ENCODE results near the gene FBLN7.
"Not testable (repeated sequence)": the region's sequence is repeated elsewhere in the genome, so short reads cannot be mapped to it uniquely, and the experiment has no call there.

Gene FBLN7, protein sequence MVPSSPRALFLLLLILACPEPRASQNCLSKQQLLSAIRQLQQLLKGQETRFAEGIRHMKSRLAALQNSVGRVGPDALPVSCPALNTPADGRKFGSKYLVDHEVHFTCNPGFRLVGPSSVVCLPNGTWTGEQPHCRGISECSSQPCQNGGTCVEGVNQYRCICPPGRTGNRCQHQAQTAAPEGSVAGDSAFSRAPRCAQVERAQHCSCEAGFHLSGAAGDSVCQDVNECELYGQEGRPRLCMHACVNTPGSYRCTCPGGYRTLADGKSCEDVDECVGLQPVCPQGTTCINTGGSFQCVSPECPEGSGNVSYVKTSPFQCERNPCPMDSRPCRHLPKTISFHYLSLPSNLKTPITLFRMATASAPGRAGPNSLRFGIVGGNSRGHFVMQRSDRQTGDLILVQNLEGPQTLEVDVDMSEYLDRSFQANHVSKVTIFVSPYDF

GRCh38 chr2:112138159-112139032 is at the start of gene FBLN7:
Gene FBLN7 (plus strand): TSS chr2:112138385. CDS start chr2:112138656, 271 bp downstream.
- no peak for DNase-seq (ENCODE audit: extremely low read depth in 1 of 2, low read depth in 1 of 2)

DNA sequence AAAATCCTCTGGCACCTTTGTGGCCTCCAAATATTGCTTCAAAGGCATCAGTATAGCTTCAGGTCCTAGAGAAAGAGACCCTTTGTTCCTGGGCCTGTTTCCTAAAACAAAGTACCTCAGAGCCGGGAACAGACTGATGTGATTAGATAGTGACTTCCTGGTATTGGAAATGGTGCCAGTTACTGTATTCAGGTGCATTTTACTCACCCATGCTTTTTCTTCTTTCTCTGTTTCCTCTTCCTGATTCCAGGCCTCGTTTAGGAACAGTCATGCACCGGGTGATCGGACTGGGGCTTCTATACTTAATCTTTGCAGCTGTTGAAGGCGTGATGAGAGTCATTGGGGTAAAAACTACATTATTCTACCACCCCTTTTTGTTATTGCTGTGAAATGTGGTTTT is 48.8 kb upstream of the FBLN7 start:
- no peak for DNase-seq (ENCODE audit: extremely low read depth in 1 of 2, low read depth in 1 of 2)

DNA sequence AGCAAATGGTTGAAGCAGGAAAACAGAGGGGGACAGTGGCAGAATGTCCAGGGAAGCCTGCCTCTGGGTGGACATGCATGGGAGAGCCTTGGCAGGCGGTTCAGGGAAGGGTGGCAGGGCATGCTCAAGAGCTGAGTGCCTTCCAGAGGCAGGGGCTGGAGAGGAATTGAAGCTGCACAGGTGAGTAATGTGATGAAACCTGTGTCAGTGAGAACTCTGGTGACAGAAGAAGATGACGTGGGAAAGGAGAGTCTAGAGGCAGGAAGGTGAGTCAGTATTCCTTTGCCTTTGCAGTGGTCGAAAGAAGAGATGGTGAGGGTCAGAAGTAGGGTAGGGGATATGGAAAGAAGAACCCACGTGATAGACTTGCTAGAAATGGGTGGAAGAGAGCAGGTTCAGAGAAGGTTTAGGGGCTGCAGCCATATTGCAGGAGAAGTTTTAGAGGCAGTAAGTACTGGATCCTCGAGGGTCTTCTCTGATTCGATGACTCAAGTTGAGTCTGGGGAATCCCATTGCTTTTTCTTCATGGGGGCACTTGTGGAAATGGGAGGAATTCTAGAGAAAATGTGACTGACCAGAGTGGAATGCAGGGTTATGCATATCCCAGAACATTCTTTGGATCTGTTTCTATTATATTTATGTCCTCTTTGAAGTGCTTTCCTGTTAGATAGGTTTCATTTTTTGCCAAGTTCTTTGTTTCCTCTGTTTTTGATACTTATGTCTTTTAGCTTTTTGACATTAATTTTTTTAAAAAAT is 45.7 kb upstream of the FBLN7 start:
- DNase-seq (ENCODE audit: extremely low read depth in 1 of 2, low read depth in 1 of 2) = no peak

DNA sequence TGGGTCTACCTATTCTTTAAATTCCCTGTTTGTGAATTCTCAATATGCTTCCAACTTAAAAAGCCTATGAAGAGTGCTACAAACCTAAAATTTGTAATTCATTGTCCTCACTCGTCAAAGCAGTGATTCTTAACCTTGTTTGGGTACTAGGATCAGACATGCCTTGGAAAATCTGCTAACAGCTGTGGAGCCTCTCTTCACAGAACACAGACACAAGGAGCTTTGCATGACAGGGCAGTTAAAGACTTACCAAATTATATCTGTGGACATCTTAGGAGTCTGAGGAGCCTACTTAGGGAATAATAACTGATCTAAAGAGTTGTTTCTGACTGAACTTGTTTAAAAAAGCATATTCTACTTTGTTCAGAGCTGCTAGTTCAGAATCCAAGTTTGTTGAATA is 45.0 kb upstream of the FBLN7 start:
- no peak for DNase-seq (ENCODE audit: extremely low read depth in 1 of 2, low read depth in 1 of 2)

- DNase-seq (ENCODE audit: extremely low read depth in 1 of 2, low read depth in 1 of 2) = no peak
Measured at GRCh38 chr2:112095681-112096080, 42.5 kb upstream of the FBLN7 start.

- DNase-seq (ENCODE audit: extremely low read depth in 1 of 2, low read depth in 1 of 2) = no peak
Measured at GRCh38 chr2:112096098-112096497, 42.1 kb upstream of the FBLN7 start.

DNA sequence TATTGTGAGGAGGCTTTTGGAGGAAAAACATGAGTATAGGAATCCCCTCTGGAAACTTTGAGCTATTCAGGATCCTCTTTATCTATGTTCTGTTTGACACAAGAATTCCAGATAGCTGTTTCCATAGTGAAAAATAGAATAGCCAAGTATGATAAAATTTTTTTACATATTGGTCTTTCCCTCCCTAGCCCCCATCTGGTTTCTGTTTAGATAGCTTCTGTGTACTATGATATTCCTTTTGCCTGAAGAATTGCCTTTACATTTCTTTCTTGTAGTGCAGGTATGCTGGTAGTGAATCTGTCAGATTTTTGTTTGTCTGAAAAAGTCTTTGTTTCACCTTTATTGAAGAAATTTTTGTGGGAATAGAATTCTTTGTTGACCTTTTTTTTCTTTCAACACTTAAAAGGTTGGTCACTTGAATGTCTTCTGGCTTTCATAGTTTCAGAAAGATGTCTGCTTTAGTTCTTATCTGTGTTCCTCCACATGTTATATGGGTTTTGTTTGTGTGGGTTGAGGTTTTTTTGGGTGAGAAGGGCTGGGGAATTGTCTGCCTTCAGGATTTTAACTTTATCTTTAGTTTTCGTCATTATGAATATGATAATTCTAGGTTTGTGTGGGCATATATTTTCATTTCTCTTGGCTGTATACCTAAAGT is 29.9 kb upstream of the FBLN7 start:
- DNase-seq (ENCODE audit: extremely low read depth in 1 of 2, low read depth in 1 of 2) = no peak

DNA sequence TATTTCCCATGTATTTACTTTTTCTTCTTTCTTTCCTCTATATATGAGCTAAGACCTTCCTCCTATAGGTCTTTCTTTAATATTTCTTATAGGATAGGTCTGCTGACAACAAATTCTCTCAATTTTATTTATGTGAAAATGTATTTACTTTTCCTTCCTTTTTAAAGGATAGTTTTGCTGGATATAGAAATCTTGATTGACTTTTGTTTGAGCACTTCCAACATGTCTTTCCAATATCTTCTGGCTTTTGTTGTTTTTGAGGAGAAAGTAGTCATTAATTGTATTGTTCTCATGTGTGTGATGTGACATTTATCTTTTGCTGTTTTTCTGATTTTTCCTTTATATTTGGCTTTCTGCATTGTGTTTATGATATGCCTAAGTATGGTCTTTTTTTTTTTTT is 28.9 kb upstream of the FBLN7 start:
- DNase-seq (ENCODE audit: extremely low read depth in 1 of 2, low read depth in 1 of 2) = no peak

DNA sequence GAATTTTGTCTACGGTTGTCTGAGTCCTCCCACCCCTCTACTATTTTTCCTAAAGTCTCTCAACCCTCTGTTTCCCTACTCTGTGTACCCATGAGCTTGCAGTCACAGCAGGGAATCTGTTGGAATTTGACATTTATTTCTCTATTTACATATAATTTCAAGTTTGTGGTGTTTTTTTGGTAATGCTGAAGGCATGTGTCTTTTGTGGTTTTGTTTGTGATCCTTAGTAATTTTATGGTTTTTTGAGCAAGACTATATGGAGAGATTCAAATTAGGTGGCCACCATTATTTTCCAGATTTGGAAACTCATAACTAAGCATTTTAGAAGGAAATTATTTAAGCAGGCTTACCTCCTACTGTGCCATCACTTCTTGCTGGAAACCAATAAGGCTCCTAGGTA is 27.2 kb upstream of the FBLN7 start:
- no peak for DNase-seq (ENCODE audit: extremely low read depth in 1 of 2, low read depth in 1 of 2)

- DNase-seq (ENCODE audit: extremely low read depth in 1 of 2, low read depth in 1 of 2) = not testable (repeated sequence)
Measured at GRCh38 chr2:112113354-112113753, 24.8 kb upstream of the FBLN7 start.

GRCh38 chr2:112118148-112118547 is 20.0 kb upstream of the FBLN7 start:
- no peak for DNase-seq (ENCODE audit: extremely low read depth in 1 of 2, low read depth in 1 of 2)

DNA sequence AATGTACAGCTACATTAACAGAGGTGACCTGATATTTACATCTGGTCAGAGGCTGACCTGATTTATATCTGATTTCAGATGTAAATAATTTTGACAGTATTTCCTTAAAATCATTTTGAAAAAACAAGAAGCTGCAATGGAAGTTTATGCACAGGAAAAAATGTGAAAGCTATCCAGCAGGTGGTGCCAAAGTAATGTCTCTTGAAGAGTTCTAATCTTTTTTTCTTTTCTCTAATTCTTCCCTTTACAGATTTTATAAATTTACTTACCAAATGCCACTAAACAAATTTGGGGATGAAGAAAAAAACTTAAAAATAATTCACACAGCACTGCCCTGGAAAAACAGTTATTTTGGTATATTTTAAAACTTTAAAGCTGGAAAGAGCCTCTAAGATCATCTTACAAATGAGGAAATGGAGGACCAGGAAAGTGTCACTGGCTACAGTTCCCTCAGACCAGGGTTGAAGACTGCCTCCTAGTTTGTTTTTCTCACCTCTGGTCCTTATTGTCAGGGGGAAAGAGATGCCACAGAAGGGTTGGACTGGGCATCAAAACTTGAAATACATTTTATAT is 16.4 kb upstream of the FBLN7 start:
- DNase-seq (ENCODE audit: extremely low read depth in 1 of 2, low read depth in 1 of 2) = peak; percentile 13 to 22

DNA sequence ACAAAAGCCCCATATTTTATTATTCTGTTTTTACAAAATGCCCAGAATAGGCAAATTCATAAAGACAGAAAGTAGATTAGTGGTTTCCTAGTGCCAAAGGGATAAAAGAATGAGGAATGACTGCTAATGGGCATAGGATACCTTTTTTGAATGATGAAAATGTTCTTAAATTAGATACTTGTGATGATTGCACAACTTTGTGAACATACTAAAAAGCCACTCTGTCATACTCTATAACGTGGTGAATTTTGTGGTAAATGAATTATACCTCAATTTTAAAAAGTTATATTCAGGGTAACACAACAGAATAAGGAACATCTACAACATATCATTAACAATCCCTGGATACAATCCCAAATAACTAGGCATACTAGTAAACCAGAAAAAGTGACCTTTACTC is 9.1 kb upstream of the FBLN7 start:
- DNase-seq (ENCODE audit: extremely low read depth in 1 of 2, low read depth in 1 of 2) = no peak

DNA sequence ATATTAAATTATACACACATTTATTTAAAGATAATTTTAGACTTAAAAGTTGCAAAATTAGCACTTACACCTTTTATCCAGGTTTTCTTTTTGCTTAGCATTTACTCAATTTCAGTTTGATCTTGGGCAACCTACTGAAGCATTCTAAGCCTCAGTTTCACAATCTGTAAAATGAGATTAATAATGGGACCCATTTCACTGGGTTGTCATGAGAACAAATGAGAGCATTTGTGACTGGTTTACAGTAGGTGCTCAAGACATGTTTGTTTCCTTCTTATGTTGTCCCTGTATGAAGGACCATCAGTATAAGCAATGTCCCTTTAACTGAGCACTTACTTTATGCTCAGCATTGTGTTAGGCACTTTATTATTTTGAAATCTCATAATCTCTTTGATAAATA is 4.8 kb upstream of the FBLN7 start:
- DNase-seq (ENCODE audit: extremely low read depth in 1 of 2, low read depth in 1 of 2) = no peak

DNA sequence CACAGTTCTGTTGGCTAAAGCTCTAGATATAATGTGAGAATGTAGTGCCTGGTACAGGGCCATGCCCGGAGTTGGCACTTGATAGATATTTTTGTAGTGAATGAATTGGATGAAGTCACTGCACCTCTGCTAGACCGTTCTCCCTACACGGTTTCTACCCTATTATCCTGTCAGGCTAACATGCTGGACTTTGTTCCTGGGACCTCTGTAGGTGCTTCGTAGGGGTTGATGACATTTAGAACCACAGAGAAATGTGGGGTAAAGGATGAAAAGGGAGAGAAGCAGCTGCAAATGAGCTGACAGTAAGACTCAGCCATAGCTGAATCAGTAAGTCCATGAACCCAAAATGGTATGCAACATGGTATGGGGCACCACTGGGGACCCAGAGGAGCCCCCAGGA is 4.1 kb upstream of the FBLN7 start:
- no peak for DNase-seq (ENCODE audit: extremely low read depth in 1 of 2, low read depth in 1 of 2)

DNA sequence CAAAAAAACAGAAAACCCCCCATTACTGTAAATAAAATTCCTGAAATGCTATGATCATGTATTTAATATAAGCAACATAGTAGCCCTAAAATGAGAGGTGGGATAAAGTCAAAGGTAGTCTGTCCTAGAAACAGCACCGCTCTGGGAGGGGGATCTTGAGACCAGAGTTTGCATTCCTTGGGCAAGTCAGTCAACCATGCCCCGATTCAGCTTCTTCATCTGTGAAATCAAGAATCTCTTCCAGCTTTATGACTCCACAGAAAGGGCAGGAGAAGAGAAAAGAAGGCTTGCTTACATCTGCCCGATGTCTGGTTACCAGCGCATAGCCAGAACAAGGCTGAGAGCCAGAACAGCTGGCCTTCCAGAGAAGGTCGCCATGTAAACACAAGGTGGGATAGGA is 2.1 kb upstream of the FBLN7 start:
- DNase-seq (ENCODE audit: extremely low read depth in 1 of 2, low read depth in 1 of 2) = no peak

DNA sequence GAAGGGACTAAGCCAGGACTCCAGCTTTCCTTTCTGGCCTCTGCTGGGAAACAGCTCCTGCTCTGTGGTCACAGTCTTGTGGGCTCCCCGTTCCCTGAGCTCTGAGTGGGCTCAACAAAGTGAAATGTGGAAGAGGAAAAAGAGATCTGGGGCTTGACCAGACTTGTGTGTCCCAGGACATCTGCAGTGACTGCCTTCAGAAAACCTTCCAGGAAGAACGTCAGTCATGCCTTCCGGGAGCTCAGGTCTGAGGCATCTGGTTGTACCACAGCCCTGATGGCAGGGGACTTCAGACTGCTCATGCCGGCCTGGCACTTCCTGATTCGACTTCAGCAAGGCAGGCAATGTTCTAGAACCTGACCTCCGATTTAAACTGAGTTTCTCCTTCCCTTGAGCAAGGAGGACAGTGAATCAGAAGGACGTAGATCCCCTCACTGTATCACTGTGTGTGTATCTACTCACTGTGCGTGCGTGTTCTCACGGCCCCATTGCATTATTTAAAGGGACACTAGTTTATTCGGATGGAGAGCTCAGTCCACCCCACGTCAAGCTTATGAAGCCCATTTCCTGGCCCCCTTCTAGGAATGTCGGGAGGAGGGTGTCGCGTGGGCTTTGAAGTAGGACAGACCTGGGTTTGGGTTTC is 548 bp upstream of the FBLN7 start:
- no peak for DNase-seq (ENCODE audit: extremely low read depth in 1 of 2, low read depth in 1 of 2)

DNA sequence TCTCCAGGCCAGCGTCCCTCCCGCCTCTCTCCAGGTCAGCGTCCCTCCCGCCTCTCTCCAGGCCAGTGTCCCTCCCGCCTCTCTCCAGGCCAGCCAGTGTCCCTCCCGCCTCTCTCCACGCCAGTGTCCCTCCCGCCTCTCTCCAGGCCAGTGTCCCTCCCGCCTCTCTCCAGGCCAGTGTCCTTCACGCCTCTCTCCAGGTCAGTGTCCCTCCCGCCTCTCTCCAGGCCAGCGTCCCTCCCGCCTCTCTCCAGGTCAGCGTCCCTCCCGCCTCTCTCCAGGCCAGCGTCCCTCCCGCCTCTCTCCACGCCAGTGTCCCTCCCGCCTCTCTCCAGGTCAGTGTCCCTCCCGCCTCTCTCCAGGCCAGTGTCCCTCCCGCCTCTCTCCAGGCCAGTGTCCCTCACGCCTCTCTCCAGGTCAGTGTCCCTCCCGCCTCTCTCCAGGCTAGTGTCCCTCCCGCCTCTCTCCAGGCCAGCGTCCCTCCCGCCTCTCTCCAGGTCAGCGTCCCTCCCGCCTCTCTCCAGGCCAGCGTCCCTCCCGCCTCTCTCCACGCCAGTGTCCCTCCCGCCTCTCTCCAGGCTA is 939 bp downstream of the FBLN7 start:
- DNase-seq (ENCODE audit: extremely low read depth in 1 of 2, low read depth in 1 of 2) = not testable (repeated sequence)

DNA sequence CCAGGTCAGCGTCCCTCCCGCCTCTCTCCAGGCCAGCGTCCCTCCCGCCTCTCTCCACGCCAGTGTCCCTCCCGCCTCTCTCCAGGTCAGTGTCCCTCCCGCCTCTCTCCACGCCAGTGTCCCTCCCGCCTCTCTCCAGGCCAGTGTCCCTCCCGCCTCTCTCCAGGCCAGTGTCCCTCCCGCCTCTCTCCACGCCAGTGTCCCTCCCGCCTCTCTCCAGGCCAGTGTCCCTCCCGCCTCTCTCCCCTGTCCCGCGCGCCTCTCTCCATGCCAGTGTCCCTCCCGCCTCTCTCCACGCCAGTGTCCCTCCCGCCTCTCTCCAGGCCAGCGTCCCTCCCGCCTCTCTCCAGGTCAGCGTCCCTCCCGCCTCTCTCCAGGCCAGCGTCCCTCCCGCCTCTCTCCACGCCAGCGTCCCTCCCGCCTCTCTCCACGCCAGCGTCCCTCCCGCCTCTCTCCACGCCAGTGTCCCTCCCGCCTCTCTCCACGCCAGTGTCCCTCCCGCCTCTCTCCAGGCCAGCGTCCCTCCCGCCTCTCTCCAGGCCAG is 1.5 kb downstream of the FBLN7 start:
- not testable (repeated sequence) for DNase-seq (ENCODE audit: extremely low read depth in 1 of 2, low read depth in 1 of 2)
